ENCODE measurements around the gene KRI1.

GRCh38 chr19:10565567-10566407 lies at the start of gene KRI1:
- TF ChIP-seq CTCF (IDR thresholded peaks at IDR 0.05; ENCODE audit: low read length) (no peak), EZH2 (optimal IDR thresholded peaks at IDR 0.05; ENCODE audit: low read depth, low read length) (no peak)

All from MM.1S (cell line).